ENCODE measurements around the gene EBF3. TPM values are rescaled to one million over a fixed set of nuclear protein-coding genes. Genes with fewer than 3 reads are reported as not detected.

The EBF3 gene
- total RNA-seq, 1 donor from 2014 or later, result 0.40 TPM

DNA sequence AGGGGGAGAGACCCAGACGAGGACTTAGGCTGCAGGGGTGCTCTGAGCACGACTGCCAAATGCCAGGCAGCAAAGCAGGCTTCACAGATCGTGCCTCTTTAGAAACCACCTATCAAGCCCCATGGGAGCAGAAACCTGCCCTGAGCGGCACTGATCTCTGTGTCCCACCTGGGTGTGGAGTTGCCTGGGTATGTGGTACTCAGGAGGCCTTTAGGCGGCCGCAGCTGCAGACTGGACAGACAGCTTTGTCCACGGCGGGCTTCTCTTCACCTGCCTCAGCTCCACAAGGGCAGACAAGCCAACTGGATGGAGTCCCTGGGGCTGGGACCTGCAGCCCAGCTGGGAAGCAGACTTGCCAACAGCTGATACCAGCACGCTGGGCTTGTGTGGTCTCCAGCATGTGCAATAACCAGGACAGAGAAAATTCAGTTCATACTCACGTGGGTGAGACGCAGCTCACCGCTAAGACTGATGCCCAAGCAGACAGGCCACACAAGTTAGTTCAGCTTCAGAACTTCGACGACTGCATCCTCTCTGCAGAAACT, 163.2 kb downstream of the EBF3 start:
- DNase-seq (ENCODE audit: low read depth in 2 of 2), result no peak

DNA sequence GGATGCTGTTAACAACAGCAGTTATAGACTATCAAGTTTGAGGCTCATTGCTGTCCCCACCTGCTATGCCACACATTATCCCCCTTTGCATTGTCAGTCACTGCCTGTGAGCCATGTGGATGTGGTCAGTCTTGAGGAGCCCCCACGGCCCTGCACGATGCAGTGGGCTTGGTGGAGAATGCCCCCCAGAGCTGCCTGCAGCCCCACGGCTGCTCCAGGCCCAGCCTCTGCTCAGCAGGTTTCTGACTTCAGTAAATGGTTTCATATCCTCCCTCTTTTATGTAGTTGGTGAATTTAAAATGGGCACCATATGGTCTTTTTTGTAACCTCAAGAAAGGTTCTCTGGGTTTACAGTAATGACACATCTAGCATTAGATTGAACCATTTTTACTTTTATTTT, 164.1 kb downstream of the EBF3 start:
- no peak for DNase-seq (ENCODE audit: low read depth in 2 of 2)

DNA sequence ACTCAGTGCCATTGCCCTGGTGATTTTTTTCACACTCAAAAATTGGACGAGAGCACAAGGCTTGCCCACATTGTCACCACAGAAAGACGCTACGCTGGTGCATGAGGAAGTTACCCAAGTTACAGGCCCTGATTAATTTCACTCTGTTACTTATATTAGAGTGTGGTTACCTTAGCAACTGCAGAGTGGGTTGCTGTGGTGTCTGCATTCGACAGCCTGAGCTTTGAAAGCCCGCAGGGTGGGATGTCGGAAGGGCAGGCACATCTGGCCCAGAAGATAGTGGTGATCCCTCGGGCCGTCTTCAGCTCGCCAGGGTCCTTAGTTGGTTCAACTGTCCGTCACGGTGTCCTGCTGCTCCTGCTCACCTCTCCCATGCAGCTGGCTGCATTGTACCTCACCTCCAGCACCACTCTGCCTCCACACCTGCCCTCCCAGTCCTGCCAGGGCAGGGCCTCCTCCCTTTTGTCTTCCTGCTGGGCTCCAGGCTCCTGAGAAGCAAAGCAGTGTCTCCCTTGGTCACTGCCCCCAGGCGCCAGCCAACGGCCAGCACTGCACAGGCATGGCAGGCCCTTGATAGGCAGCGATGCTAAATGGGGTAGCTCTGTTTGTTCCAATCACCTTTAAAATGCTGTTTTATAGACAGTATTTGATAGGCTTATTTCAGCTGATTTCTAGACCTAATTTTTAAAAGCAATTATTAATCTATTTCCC, 167.2 kb downstream of the EBF3 start:
- no peak for DNase-seq (ENCODE audit: low read depth in 2 of 2)

DNA sequence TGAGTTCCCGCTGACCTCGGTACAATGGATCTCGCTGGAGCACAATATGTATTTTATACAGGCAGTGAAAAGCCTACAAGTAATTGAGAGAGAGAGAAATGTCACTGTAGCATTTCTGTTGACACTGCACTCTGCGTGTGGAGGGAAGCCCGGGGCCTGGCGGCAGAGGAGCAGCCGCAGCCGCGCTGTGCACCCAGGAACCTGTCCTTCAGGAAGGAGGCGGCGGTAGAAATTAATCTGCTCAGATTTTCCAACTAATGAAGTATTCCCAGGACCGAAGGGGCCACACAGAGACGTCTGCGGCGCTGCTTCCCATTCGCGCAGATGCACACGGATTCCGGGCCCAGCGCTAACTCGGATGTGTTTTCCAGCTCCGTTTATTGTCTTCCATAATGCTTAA, 170.1 kb downstream of the EBF3 start:
- no peak for DNase-seq (ENCODE audit: low read depth in 2 of 2)

DNA sequence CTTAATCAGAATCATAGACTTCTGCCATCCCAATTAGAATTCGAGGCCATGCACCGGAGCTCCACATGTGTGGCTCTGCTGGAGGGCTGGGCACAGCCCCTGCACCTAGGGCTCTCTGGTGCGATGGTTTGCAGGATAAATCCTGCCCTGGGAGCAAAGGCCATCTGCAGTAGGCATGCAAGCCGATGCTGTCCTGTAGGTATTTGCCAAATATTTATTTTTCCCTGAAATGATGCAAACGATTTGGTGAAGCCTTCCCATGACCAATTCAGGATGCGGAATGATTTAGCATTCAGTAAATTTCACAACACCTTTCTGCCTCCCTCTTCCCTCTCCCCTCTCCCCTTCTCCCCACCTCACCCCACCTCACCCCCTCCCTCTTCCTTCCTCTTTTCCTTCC, 170.6 kb downstream of the EBF3 start:
- DNase-seq (ENCODE audit: low read depth in 2 of 2), result no peak

GRCh38 chr10:129792864-129793263, 171.2 kb downstream of the EBF3 start:
- DNase-seq (ENCODE audit: low read depth in 2 of 2), result no peak

- DNase-seq (ENCODE audit: low read depth in 2 of 2), result no peak
Observed at GRCh38 chr10:129792141-129792540, 171.9 kb downstream of the EBF3 start.

- DNase-seq (ENCODE audit: low read depth in 2 of 2), result no peak
Observed at GRCh38 chr10:129790715-129791446, 173.2 kb downstream of the EBF3 start.

- no peak for DNase-seq (ENCODE audit: low read depth in 2 of 2)
Observed at GRCh38 chr10:129788215-129788614, 175.9 kb downstream of the EBF3 start.

DNA sequence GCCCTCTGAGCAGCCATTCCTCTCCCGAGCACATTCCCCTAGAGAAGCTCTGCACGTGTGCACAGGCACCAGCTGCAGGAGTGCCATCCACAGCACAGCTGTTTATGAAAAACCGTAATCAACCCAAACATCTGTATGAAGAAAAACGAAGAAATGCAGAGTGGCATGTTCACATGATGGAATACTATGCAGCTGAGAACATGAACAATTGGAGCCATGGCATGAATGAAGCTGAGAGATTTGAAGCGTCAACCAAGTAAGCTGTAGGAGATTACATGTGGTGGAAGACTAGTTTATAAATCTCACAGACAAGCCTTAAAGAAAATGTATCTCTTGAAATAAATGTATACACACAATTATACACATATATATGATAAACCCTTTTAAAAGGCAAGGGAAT, 176.5 kb downstream of the EBF3 start:
- no peak for DNase-seq (ENCODE audit: low read depth in 2 of 2)

GRCh38 chr10:129786216-129786615, 177.9 kb downstream of the EBF3 start:
- DNase-seq (ENCODE audit: low read depth in 2 of 2), result no peak

- DNase-seq (ENCODE audit: low read depth in 2 of 2), result no peak
Observed at GRCh38 chr10:129785536-129785981, 178.5 kb downstream of the EBF3 start.

Other genes starting within 250 kb of the EBF3 start
- gene C10orf143, start 146.6 kb upstream of the EBF3 start, total RNA-seq, result 0.22 and 0.40 TPM in 2 replicates
- gene GLRX3, start 172.1 kb upstream of the EBF3 start, total RNA-seq, result 47.2 and 53.8 TPM in 2 replicates